Mesothelial cell of epicardium (in vitro differentiated cells): ENCODE data around the gene QRICH1. TPM values are rescaled to one million over a fixed set of nuclear protein-coding genes. Genes with fewer than 3 reads are reported as not detected.

Source experiments
- DNase-seq, 2 experiments: peaks; one replicate each; pipeline ENCODE4 v3.0.0; 2021; ENCODE audit warnings: low spot score in 2 of 2; ENCODE audit not compliant: unreplicated experiment in 2 of 2
- H3K27ac Mint-ChIP-seq: 2 replicates; pipeline ENCODE4 v1.8.0; 2021; ENCODE audit warnings: mixed read lengths
- H3K27me3 Mint-ChIP-seq: 2 replicates; pipeline ENCODE4 v1.8.0; 2021; ENCODE audit warnings: low read depth, mixed read lengths
- H3K36me3 Mint-ChIP-seq: 2 replicates; pipeline ENCODE4 v1.8.0; 2021; ENCODE audit warnings: mixed read lengths
- H3K4me1 Mint-ChIP-seq: 2 replicates; pipeline ENCODE4 v1.8.0; 2021; ENCODE audit warnings: mixed read lengths
- H3K4me3 Mint-ChIP-seq: 2 replicates; pipeline ENCODE4 v1.8.0; 2021; ENCODE audit warnings: mild to moderate bottlenecking, moderate library complexity, mixed read lengths
- H3K9me3 Mint-ChIP-seq: 2 replicates; pipeline ENCODE4 v1.8.0; 2021; ENCODE audit warnings: mixed read lengths
- CTCF ChIP-seq: fragments of 200-600 bp; sonication (generic); IDR thresholded peaks from one replicate; pipeline ENCODE4 v1.5.0; 2021; ENCODE audit warnings: antibody characterized with exemption; ENCODE audit not compliant: unreplicated experiment
- total RNA-seq: library from RNA; stranded (reverse); gene quantifications from 3 replicates; pipeline ENCODE4 v1.2.1, GENCODE V29; 2021

Gene QRICH1
- total RNA-seq, 1 donor from 2014 or later: 130 TPM

- TF ChIP-seq CTCF: no peak
- Mint-ChIP-seq H3K4me1 (no peaks in the 10 kb centered on the region), H3K9me3 (no peaks in the 10 kb centered on the region), H3K27me3 (no peaks in the 10 kb centered on the region), H3K36me3 (peaks cover 38% of the 10 kb centered on the region), H3K4me3 (no peak overlapping the region), H3K27ac (no peak overlapping the region)
- no peak for DNase-seq
Observed at GRCh38 chr3:49112262-49112661, 18.4 kb upstream of the QRICH1 start.

GRCh38 chr3:49111347-49111746 is 17.5 kb upstream of the QRICH1 start:
- no peak for TF ChIP-seq CTCF
- Mint-ChIP-seq H3K27me3 (no peaks in the 10 kb centered on the region), H3K27ac (no peak overlapping the region), H3K4me1 (no peaks in the 10 kb centered on the region), H3K9me3 (no peaks in the 10 kb centered on the region), H3K4me3 (no peak overlapping the region), H3K36me3 (peaks cover 34% of the 10 kb centered on the region)
- no peak for DNase-seq

DNA sequence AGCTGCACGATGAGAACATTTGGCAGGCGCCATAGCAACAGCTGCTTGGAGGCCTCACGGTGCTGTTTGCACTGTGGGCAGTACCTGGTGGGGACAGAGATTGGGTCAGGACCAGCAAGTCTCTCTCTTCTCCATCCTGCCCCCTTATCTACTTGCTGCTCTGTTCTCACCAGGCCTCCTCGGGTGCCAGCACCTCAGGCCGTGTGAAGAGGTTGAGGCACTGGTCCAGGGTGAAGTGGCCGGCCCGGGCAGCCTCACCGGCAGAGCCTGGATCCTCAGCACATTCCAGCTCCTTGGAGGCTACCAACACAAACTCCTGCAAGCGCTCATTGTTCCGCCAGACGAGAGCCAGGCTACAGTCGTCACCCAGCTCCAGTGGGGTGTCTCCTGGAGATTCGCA is 16.9 kb upstream of the QRICH1 start:
- H3K36me3 Mint-ChIP-seq: peaks cover 29% of the 10 kb centered on the region
- H3K4me1 Mint-ChIP-seq: peaks cover 1% of the 10 kb centered on the region
- H3K9me3 Mint-ChIP-seq: no peaks in the 10 kb centered on the region
- H3K27ac Mint-ChIP-seq: no peak overlapping the region
- no peak for TF ChIP-seq CTCF
- DNase-seq: no peak
- H3K27me3 Mint-ChIP-seq: no peaks in the 10 kb centered on the region
- no peak overlapping the region for H3K4me3 Mint-ChIP-seq

DNA sequence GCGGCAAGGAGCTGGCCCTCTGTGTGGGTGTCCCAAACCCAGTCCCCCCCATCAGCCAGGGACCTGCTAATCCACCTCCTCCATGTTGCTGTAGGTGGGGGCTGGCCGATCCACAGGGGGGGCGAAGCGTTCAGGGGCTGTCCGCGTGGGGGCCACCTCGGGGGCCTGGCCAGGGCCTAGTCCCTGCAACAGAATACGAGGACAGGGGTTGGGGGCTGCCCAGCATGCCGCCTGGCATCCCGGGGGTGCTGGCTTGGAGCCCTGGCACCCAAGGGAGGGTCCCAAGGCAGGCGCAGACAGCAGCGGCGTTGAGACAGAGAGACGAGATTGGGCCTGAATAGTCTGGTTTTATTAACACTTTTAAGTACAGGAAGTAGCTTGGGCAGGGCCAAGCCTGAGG is 14.5 kb upstream of the QRICH1 start:
- Mint-ChIP-seq H3K9me3 (no peaks in the 10 kb centered on the region), H3K36me3 (peaks cover 21% of the 10 kb centered on the region), H3K4me1 (peaks cover 21% of the 10 kb centered on the region)

DNA sequence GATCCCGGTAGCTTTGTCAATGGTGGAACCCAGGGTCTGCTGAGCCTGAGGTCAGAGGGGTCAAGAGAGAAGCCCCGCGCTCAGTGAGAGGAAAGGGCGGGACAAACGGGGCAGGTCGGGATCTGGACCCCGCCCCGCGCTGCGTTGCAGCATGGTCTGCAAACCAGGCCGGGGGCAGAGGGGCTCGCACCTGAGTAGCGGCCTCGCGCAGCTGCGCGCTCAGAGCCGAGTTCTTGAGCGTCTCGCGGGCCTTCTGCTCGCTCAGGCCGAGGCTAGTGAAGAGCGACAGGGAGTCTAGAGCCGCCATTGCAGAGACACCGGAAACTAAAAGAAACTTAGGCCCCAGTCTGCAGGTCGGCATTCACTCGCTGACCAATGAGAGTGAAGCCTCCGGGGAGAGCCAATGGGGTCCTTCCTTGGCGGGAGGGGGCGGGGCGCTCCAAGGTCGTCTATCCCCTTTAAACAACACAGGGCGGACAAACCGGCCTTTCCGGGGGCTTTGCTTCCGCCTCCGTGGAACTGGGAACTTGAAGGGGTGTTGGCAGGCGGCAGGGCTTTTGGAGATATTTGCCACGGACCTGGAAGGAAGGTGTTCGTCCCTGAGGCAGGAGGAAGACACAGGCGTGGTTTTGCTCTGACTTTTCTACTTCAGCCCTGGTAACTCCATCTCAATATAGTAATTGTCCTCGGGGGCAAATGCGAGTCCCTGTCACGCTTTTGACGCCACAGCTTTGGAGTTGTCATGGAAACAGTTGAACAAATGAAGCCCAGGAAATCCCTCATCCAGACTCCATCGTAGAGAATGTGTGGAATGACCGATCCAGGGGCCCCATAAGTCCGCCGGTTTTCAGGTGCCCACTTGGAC is 10.8 kb upstream of the QRICH1 start, which contains the start of gene QARS1:
Gene QARS1 (minus strand): TSS at position 331 of the 865 bp plus-strand sequence. CDS start 24 bp downstream, at position 307.
- no peaks in the 10 kb centered on the region for H3K9me3 Mint-ChIP-seq
- peak within 1 kb of the TSS; percentile 97 for H3K27ac Mint-ChIP-seq
- peak; percentile 86 to 95 for DNase-seq
- H3K4me1 Mint-ChIP-seq: peaks cover 24% of the 10 kb centered on the region
- H3K27me3 Mint-ChIP-seq: no peaks in the 10 kb centered on the region
- peak within 1 kb of the TSS; percentile 98 for H3K4me3 Mint-ChIP-seq
- no peak for TF ChIP-seq CTCF
- peaks cover 19% of the 10 kb centered on the region for H3K36me3 Mint-ChIP-seq

More for the DNA sequence above, 14.5 kb upstream of the QRICH1 start:
- Mint-ChIP-seq H3K4me3 (no peak overlapping the region), H3K27ac (no peak overlapping the region), H3K27me3 (no peaks in the 10 kb centered on the region)
- DNase-seq: no peak
- no peak for TF ChIP-seq CTCF
